ENCODE results near the gene APBB2.

Gene APBB2

GRCh38 chr4:41119867-41120295 is 94.5 kb downstream of the APBB2 start:
- no peak overlapping the region for H3K27ac ChIP-seq

GRCh38 chr4:41111791-41112190 is 102.6 kb downstream of the APBB2 start:
- no peak for TF ChIP-seq CTCF (conservative IDR thresholded peaks at IDR 0.05)
- no peak for TF ChIP-seq ZFX (IDR thresholded peaks at IDR 0.05)
- no peak overlapping the region for H3K27ac ChIP-seq

More at GRCh38 chr4:41119867-41120295, 94.5 kb downstream of the APBB2 start:
- TF ChIP-seq CTCF (conservative IDR thresholded peaks at IDR 0.05), result no peak
- no peak for TF ChIP-seq ZFX (IDR thresholded peaks at IDR 0.05)

- H3K27ac ChIP-seq, result no peak overlapping the region
- no peak for TF ChIP-seq CTCF (conservative IDR thresholded peaks at IDR 0.05)
- TF ChIP-seq ZFX (IDR thresholded peaks at IDR 0.05), result no peak
Measured at GRCh38 chr4:41110050-41110449, 104.3 kb downstream of the APBB2 start.

GRCh38 chr4:41108481-41108880 is 105.9 kb downstream of the APBB2 start:
- H3K27ac ChIP-seq, result no peak overlapping the region
- TF ChIP-seq CTCF (conservative IDR thresholded peaks at IDR 0.05), result no peak
- TF ChIP-seq ZFX (IDR thresholded peaks at IDR 0.05), result no peak

GRCh38 chr4:41106694-41107419 is 107.5 kb downstream of the APBB2 start:
- no peak overlapping the region for H3K27ac ChIP-seq
- TF ChIP-seq CTCF (conservative IDR thresholded peaks at IDR 0.05) (no peak), ZFX (IDR thresholded peaks at IDR 0.05) (no peak)

GRCh38 chr4:41106081-41106480 is 108.3 kb downstream of the APBB2 start:
- TF ChIP-seq ZFX (IDR thresholded peaks at IDR 0.05) (no peak), CTCF (conservative IDR thresholded peaks at IDR 0.05) (no peak)

GRCh38 chr4:41104155-41104554 is 110.2 kb downstream of the APBB2 start:
- TF ChIP-seq CTCF (conservative IDR thresholded peaks at IDR 0.05), result no peak
- no peak for TF ChIP-seq ZFX (IDR thresholded peaks at IDR 0.05)
- H3K27ac ChIP-seq, result no peak overlapping the region

More at GRCh38 chr4:41106081-41106480, 108.3 kb downstream of the APBB2 start:
- no peak overlapping the region for H3K27ac ChIP-seq
